HG03469 (cell line): ENCODE data around the gene WNT9B.
"Not testable (repeated sequence)": the region's sequence is repeated elsewhere in the genome, so short reads cannot be mapped to it uniquely, and the experiment has no call there.

Source experiments
- ATAC-seq: cut with Tn5 transposase; IDR thresholded peaks from one replicate; pipeline ENCODE4 v1.9.1; 2021; ENCODE audit warnings: mild to moderate bottlenecking, moderate library complexity, moderate number of reproducible peaks; ENCODE audit not compliant: unreplicated experiment

Gene WNT9B

GRCh38 chr17:46821482-46822387, 29.6 kb upstream of the WNT9B start:
- ATAC-seq, result no peak

GRCh38 chr17:46822388-46822921, 28.9 kb upstream of the WNT9B start:
- no peak for ATAC-seq

GRCh38 chr17:46823657-46824056, 27.7 kb upstream of the WNT9B start:
- ATAC-seq, result no peak

- ATAC-seq, result no peak
Measured at GRCh38 chr17:46826116-46826515, 25.3 kb upstream of the WNT9B start.

GRCh38 chr17:46827274-46827673, 24.1 kb upstream of the WNT9B start:
- no peak for ATAC-seq

- no peak for ATAC-seq
Measured at GRCh38 chr17:46831573-46832330, 19.6 kb upstream of the WNT9B start.

GRCh38 chr17:46832331-46832821, 19.0 kb upstream of the WNT9B start:
- no peak for ATAC-seq

GRCh38 chr17:46832945-46833839, 18.2 kb upstream of the WNT9B start:
- no peak for ATAC-seq

- no peak for ATAC-seq
Measured at GRCh38 chr17:46833840-46834208, 17.6 kb upstream of the WNT9B start.

GRCh38 chr17:46834846-46835245, 16.5 kb upstream of the WNT9B start:
- ATAC-seq, result no peak

GRCh38 chr17:46836500-46836899, 14.9 kb upstream of the WNT9B start:
- ATAC-seq, result no peak

GRCh38 chr17:46837521-46837920, 13.9 kb upstream of the WNT9B start:
- no peak for ATAC-seq

GRCh38 chr17:46839211-46839610, 12.2 kb upstream of the WNT9B start:
- no peak for ATAC-seq

- not testable (repeated sequence) for ATAC-seq
Measured at GRCh38 chr17:46840596-46840995, 10.8 kb upstream of the WNT9B start.

- ATAC-seq, result no peak
Measured at GRCh38 chr17:46841561-46842379, 9.6 kb upstream of the WNT9B start.

GRCh38 chr17:46842835-46843234, 8.5 kb upstream of the WNT9B start:
- no peak for ATAC-seq

GRCh38 chr17:46847204-46848191, 3.9 kb upstream of the WNT9B start:
- no peak for ATAC-seq

GRCh38 chr17:46848534-46848933, 2.8 kb upstream of the WNT9B start:
- no peak for ATAC-seq

- no peak for ATAC-seq
Measured at GRCh38 chr17:46850688-46851028, 725 bp upstream of the WNT9B start.
